Stimulated activated CD4-positive, alpha-beta T cell treated with anti-CD3 and anti-CD28 coated beads, TNF-alpha, amount 100 ng/mL, for 4 hours (primary cell): ENCODE results near the gene KRTAP10-1.

ENCODE experiments used
- DNase-seq, 3 experiments: peaks; one replicate each; pipeline ENCODE4 v3.0.0-alpha.2; 2020; ENCODE audit warnings: low read depth in 3 of 3

The KRTAP10-1 gene

DNA sequence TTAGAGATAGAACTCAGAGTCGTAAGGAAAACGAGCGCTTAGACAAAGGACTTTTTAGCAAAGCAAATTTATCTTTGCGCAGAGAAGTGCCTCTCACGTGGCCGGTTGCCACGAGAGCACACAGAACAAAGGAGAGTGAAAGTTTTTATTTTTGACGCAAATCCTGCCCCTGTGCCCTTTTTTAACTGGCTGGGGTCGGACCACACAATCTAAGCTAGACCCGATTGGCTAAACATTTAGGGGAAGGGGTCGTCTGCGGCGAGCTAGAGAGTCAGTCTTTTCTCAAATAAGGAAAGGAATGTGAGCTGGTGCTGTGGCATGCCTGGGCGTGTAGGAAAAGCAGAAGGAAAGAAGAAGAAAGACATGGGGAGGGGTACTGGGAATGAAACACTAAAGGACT is 8.9 kb upstream of the KRTAP10-1 start:
- no peak for DNase-seq

GRCh38 chr21:44548381-44548780 is 8.4 kb upstream of the KRTAP10-1 start:
- DNase-seq = no peak

DNA sequence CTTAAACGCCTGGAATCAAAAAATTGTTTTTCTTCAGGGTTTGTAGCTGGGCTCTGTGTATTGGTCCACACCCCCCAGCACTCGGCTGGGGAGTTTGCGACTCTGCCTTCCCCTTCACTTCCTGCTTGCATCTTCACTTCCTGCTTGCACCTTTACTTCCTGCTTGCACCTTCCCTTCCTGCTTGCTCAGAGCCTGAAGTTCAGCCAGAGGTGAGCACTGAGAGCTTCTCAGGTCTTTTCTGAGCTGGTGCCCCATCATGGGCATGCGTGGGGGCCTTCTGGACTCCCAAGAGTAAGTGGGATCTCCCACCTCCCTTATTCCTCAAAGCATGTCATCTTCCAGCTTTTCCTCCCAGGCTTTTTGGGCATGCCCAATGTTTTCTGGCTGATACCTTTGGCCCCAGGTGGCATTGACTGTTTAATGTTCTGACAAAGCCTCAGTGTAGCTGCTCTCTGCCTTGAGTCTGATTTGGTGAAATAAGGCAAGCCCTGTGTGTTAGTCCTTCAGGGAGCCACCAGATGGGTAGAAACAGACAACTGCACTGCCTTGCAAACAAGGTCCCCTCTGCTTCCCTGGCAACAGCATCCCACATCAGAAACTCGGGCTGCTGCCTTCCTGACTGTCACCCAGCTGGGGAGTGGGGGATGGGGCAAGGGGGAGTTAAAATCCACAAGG is 7.8 kb upstream of the KRTAP10-1 start:
- peak in 1 of 3 experiments; percentile 10 for DNase-seq

GRCh38 chr21:44544566-44544965 is 4.6 kb upstream of the KRTAP10-1 start:
- DNase-seq = no peak

DNA sequence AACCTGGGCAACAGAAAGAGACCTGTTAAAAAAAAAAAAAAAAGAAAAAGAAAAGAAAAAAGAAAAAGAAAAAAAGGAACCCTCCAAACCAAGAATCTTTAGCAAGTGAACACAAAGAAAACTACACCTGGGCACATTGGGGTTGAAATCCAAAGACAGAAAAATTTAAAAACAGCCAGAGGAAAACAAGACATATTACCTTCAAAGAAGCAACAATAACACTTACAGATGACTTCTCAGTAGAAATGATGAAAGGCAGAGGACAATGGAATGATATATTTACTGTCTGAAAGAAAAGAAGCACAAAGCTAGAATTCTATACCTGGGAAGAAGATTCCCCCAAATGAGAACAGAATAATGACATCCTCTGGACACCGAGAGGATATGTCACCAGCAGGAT is 2.7 kb upstream of the KRTAP10-1 start:
- no peak for DNase-seq

GRCh38 chr21:44540741-44541288 is 820 bp upstream of the KRTAP10-1 start:
- DNase-seq = no peak

DNA sequence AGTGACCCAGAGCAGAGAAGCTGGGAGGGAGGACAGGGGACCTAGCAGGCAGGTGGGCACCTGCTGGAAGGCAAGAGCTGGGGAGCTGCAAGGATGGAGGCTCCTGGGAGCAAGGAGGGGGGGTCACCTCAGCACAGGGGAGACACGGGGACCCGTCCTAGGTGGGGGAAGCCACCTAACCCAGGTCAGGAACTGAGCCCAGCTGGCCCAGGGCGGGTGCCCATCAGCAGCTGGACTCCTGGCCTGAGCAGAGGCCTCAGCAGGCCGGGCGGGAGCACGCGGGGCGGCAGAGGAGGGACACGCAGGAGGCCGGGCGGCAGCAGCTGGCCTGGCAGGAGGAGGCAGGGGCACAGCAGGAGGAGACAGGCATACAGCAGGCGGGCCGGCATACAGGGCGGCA is 949 bp downstream of the KRTAP10-1 start:
- DNase-seq = no peak

- no peak for DNase-seq
These were observed 1.8 kb downstream of the KRTAP10-1 start for GRCh38 chr21:44537930-44538911.

DNA sequence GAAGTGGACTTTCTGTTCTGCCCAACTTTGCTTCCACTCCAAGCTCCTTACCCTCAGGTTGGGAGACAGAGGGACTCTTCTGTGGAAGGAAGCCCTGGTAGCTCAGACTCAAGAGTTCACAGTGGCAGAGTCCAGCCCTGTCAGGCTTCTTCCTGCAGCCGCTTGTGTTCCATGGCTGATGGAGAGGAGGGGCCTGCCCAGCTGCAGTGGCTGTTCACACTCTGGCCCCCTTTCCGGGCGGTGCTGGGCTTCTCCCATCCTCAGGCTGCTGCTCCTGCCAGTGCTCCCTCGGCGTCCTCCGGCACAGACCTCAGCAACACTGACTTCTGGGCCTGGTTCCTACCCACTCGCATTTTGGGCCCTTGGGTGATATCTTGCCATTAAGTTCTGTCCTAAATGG is 4.0 kb downstream of the KRTAP10-1 start:
- no peak for DNase-seq

- no peak for DNase-seq
These were observed 5.3 kb downstream of the KRTAP10-1 start for GRCh38 chr21:44534688-44535087.

GRCh38 chr21:44533891-44534627 is 5.9 kb downstream of the KRTAP10-1 start:
- no peak for DNase-seq

GRCh38 chr21:44533121-44533890 is 6.7 kb downstream of the KRTAP10-1 start:
- no peak for DNase-seq

- no peak for DNase-seq
These were observed 7.3 kb downstream of the KRTAP10-1 start for GRCh38 chr21:44532712-44533111.

DNA sequence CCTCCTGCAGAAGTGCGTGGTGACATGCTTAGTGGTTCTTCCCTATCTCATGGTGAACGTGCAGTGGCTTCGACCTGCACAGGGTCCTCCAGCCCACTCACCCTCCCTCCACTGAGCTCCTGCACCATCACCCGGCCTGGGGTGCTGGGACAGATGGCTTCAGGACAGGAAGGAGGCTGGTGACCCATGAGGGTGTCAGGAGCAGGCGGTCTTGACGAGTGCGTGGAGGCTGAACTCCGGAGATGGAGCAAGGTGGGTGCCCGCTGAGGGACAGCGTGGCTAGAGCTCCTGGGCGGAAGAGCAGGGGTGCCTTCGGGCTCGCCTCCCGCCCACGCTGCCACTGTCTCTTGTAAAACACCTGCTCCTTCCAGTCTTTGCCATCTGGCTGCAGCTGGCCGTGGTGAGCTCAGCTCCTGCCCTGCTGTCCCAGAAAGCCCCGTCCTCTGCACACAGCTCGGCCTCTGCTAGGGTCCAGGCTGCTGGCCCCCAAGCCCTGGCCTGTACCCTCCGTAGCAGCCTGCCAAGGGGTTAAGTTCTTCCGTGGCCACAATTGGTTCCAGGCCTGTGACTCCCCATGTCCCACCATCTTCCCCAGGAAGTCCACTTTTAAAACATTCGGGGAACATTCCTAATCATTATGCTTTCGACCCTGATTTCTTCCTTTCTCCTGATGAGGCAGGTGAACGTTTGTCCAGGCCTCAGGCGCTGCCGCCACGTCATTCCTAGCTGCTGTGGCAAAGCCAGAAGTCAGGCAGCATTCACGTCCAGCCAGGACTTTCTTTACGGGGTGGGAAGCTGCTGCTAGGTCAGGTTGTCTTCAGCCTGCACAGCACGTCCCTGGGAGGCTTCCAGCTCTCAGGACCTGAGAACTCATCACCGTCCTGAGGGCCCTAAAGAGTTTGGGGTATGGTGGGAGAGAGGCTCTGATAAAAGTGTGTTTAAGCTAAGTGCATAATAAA is 8.1 kb downstream of the KRTAP10-1 start:
- no peak for DNase-seq

GRCh38 chr21:44530903-44531605 is 8.9 kb downstream of the KRTAP10-1 start:
- no peak for DNase-seq

DNA sequence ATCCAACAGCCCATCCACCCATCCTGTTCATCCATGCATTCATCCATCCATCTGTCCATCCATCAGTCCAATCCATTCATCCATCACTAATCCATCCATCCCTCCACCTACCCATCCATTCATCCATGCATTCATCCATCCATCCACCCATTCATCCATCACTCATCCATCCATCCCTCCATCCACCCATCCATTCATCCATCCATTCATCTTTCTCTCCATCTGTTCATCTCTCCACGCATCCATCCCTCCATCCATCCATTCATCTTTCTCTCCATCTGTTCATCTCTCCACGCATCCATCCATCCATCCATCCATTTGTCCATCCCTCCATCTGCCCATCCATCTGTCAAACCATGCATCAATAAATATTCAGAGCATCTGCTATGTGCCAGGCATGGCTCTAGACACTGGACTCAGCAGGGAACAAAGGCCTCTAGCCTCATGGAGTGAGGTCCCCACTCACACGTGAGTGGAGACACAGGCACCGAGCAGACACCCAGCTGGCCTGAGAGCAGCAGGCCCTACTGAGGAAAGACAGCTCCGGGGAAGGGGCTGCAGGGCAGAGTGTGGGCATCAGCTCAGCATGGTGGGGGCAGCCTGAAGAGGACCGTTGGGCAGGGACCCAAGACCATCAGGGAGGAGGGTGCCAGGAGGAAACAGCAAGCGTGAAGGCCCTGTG is 9.6 kb downstream of the KRTAP10-1 start:
- no peak for DNase-seq

GRCh38 chr21:44529503-44530125 is 10.4 kb downstream of the KRTAP10-1 start:
- DNase-seq = no peak

DNA sequence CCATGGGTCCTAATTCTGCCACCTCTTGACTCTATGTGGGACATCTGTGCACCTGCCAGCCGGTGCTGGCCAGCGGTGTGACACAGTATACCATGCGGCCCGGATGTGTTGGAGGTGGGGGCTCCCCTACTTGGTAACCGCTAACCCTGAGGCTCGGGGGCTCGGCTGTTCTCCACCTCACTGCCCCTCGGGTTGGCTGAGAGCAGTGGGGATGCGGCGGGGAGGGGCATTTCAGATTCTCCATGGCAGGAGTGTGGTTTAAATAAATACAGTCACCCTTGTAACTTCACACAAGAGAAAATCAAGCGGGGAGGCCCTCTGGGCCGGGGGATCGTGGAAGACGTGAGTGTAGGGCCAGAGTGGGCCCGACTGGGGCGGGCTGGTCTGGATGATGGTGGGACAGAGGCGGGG is 11.0 kb downstream of the KRTAP10-1 start:
- no peak for DNase-seq
